ENCODE results near the gene ABTB1.
"Not testable (repeated sequence)": the region's sequence is repeated elsewhere in the genome, so short reads cannot be mapped to it uniquely, and the experiment has no call there.

The ABTB1 gene

DNA sequence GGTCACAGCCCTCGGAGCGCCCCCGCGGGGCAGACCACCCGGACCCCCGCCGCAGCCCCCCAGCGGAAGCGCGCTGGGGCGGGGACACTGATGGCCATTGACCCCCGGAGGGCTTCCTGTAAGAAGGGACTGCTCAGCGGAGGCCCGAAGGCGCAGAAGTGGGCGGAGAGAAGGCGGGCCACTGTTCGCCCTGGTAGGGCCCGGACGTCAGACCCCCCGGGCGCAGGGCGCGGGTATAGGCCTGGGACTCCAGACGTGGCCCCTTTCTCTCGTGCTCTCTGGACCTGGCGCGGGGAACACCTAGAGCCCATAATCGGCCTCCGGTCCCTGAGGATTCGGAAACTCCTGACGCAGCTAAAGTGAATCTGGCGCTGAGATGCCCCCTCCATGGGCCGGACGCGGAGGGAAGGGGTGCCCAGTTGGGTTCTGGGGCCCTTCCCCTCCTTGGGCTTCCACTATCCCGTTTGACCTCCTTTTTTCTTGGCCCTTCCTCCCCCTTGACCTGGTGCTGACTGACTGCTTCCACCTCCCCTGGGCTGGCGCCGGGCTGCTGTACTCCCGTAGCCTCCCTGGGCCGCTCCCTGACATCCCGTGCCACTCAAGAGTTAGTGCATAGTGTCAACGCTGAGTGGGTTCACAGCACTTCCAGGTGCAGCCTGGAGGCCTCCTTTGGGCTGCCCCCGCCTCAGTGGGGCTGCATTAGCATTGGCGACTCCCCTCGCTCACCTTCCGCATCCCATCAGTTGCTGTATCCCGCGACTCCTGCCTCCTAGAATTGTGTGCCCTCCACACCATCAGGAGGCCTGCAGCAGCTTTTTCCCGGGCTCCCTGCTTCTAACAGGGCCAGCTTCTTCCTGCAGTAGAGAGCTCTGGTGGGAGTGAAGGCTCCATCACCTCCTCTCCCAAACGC, 694 bp downstream of the ABTB1 start:
- peak; percentile 36 for DNase-seq

DNA sequence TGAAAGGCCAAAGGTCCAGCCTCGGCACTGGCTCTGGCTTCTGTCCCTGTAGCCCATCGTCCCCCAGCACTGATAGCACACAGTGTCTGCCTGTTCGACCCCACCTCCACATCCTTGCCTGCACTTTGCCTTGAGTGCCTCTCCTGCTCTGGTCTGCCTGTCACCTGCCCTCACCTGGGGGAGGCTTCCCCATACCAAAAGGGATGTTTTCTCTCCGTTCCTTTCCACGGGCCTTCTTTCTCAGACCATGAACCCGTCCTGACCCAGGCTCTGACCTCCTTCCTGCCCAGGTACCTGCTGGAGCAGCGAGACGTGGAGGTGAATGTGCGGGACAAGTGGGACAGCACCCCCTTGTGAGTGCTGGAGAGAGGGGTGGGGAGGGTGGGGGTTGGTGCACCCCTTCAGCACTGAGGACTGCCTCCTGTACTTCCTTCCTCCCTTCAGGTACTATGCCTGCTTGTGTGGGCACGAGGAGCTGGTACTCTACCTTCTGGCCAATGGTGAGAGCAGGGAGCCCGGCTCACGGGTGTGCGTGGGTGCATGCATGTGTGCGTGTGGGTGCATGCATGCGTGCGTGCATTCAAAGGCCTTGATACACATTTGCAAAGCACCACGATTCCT, 1.5 kb downstream of the ABTB1 start:
- DNase-seq: no peak

DNA sequence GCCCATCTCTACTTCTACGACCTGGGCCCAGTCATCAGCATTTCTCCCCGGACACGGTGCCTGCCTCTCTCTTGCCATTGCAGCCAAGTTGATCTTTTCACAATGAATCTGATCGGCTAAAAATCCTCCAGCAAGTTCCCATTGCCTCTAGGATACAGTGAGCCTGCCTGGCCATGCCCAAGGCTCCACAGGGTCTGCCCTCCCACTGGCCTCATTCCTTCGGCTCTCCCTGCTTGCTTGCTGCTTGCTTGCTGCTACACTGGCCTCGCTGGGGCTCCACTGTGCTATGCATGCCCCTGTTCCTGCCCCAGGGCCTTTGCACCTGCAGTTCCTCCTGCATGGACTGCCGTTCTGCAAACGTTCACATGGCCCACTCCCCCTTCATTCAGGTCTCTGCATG, 2.0 kb downstream of the ABTB1 start:
- no peak for DNase-seq

DNA sequence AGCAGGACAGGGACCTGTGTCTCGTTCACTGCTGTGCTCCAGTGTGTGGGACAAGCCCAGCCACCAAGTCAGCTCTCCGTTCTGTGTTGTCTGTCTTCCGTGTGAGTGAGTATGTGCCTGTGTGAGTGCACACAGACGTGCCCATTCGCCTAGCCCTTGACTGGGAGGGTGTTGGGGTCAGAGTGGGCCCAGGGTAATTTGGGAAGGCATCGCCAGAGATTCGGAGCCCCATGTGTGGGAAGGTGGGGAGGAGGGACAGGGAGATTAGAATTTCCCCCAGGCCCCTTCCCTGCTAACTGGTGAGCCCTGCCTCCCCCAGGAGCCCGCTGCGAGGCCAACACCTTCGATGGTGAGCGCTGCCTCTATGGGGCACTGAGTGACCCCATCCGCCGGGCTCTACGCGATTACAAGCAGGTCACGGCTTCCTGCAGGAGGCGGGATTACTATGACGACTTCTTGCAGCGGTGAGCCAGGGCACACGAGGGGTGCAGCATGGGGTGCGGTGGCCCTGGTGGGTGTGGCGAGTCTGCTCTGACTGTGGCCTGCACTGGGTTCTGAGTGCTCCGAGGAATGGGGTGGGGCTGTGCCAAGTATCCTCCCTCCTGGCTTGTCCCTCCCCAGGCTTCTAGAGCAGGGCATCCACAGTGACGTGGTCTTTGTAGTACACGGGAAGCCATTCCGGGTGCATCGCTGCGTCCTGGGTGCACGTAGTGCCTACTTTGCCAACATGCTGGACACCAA, 3.1 kb downstream of the ABTB1 start:
- no peak for DNase-seq

DNA sequence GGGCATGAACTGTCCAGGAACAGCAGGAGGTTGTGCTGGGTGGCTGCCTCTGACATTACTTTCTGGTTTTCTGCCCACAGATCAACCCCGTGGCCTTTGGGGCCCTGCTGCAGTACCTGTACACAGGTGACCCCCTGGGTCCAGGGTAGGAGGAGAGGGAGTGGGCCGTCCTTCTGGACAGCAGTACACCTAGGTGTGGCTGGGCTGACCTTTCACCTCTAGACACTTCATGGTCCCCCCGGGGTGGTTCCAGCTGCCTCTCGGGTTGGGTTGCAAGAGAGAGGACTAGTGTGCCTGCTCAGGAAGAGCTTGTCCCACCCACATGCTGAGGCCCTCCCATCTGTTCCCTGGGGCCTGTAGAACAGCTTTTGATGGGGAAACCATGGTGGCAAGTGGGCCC, 3.7 kb downstream of the ABTB1 start:
- no peak for DNase-seq

DNA sequence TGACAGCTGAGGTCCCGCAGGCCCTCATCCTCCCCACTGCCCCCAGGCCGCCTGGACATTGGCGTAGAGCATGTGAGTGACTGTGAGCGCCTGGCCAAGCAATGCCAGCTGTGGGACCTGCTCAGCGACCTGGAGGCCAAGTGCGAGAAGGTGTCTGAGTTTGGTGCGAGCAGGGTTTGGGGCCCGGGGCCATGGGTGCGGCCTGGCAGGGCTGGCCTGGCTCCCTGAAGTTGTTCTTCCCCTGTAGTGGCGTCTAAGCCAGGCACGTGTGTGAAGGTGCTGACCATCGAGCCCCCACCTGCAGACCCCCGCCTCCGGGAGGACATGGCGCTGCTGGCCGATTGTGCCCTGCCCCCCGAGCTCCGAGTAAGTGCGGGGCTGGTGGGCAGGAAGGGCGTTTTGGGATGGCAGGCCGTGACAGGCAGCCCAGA, 4.2 kb downstream of the ABTB1 start:
- DNase-seq: no peak

DNA sequence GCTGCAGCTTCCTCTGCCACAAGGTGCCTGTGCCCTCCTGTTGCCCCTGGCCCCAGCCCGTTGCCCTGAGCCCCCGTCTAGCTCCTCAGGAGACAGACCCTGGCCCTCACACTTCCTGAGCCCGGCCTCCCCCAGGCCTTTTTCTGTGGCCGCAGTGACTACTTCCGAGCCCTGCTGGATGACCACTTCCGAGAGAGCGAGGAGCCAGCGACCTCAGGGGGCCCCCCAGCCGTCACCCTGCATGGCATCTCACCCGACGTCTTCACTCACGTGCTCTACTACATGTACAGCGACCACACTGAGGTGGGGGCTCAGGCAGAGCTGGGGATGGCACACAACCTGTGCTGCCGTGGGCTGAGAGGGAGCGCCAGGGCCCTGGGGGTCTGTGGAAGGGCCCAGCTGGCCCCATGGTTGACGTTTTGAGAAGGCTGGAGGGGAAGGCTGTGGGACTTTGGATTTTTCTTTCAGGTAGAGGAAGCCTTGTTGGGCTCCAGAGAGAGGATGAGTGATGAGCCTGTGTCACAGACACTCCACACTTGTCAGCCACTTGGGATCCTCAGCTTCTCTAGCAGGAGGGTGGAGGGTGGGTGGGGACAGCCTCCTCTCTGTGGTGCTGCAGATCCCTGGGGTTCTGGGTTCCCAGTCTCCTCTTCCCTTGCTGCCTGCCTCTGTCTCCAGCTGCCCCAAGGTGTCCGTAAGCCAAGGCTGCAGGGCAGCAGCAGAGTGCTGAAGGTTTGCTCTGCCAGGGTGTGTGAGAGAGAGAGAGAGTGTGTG, 5.0 kb downstream of the ABTB1 start:
- DNase-seq: no peak

DNA sequence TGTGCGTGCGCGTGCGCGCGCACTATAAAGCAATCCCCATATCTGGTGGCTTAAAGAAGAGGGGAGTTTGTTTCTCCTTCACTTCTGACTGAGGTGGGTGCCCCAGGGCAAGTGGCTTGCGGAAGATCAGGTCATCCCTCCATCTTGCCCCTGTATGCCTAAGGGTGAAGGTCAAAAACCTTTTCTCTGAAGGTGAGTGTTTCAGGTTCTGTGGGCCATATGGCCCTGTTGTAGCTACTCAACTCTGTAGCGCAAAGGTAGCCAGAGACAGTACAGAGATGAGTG, 5.5 kb downstream of the ABTB1 start:
- DNase-seq: no peak

DNA sequence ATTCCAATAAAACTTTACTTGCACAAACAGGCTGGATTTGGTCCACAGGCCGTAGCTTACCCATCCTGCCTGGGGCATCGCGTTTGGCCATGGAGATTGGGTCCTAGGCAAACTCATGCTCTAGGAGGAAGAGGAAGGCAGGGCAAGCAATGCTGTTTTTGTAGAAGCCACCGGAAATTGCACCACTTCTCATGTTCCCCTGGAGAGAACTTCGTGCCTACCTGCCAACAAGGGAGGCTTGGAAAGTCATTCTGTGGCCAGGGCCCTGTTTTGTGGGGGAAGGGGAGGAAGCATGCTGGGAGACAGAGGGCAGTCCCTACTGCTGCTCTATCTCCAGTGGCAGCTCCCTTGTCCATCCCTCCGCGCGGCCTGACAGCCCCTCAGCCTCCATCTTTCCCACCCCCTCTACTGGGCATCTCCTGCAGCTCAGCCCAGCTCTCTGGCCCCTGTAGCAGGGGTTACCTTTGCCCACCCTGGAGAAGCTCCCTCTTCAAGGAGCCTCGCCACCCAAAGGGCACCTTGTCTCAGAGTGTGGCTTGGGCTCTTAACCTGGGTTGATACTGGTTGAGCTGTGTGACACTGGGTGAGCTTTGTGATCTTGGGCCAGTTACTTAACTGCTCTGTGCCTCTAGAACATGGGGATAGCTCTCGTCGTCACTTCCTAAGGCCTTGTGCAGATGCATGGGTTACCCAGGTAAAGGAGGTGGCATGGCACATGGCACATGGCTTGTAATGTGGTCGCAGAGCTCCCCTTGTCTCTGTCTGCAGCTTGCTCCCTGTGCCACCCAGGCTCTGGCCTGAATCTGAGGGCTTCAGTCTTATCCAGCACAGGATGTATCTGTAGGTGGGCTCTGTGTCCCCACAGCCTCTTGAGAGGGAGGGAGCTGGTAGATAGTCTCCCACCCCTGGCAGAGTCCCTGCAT, 6.1 kb downstream of the ABTB1 start:
- DNase-seq: no peak

DNA sequence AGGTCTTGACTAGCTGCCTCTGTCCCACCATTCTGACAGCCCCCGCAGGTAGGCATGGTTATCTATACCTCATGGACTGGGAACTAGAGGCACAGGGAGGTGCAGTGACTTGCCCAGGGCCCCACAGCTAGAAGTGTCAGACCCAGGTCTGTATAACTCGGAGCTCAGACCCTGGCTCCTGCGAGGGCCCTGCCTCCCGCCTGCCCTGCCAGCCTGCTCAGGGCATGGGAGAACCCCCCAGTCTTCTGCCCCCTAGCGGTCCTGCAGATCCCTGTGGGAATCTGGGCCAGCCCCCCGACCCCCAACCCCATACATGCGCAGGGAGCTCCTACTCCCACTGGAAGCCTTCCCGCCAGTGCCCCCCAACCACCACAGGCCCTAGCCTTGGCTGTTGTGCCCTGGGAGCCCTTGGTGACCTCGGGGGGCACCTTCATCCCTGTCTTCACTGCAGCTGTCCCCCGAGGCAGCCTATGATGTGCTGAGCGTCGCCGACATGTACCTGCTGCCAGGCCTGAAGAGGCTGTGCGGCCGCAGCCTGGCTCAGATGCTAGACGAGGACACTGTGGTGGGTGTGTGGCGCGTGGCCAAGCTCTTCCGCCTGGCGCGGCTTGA, 6.9 kb downstream of the ABTB1 start:
- DNase-seq: no peak

DNA sequence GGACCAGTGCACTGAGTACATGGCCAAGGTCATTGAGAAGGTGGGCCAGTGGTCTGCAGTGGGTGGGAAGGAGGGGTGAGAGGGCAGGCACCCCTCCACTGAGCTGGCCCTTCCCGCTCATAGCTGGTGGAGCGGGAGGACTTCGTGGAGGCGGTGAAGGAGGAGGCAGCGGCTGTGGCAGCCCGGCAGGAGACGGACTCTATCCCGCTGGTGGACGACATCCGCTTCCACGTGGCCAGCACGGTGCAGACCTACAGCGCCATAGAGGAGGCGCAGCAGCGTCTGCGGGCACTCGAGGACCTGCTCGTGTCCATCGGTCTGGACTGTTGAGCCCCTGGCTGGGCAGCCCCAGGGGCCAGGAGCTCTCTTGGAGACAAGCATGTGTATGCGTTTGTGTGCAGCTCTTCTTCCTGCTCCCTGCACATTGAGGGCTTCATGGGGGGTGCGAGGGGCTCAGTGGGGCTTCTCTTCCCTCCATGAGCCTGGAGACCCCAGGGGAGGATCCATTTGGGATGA, 7.5 kb downstream of the ABTB1 start:
- no peak for DNase-seq

DNA sequence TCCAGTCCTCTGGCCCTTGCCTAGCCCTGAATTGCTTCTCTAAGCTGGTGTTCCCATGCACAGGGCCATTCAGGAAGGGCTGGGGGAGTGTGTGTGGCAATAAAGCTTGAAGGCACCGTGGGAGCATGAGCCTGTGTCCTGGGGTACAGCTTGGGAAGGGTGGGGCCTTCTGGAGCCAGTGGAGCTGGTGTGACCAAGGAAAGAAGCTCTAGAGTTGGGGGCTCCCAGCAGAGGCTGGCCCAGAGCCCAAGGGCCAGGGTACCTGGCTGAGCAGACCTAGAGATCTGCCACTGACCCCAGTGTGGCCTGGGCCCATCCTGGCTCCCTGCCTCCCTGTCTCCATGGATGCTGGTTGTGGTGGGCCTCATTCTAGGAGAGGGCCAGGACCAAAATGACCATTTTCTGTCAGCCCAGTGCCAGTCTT, 8.1 kb downstream of the ABTB1 start:
- no peak for DNase-seq

DNA sequence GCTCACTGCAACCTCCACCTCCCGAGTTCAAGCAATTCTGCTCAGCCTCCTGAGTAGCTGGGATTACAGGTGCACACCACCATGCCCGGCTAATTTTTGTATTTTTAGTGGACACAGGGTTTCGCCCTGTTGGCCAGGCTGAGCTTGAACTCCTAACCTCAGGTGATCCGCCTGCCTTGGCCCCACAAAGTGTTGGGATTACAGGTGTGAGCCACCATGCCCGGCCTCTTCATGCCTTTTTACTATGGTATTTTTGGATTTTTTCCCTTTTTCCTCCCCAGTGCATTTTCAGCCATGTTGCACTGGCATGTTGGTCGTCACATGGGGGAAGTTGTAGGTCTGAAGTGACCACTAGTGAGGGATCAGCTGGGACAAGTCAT, 9.4 kb downstream of the ABTB1 start:
- not testable (repeated sequence) for DNase-seq

DNA sequence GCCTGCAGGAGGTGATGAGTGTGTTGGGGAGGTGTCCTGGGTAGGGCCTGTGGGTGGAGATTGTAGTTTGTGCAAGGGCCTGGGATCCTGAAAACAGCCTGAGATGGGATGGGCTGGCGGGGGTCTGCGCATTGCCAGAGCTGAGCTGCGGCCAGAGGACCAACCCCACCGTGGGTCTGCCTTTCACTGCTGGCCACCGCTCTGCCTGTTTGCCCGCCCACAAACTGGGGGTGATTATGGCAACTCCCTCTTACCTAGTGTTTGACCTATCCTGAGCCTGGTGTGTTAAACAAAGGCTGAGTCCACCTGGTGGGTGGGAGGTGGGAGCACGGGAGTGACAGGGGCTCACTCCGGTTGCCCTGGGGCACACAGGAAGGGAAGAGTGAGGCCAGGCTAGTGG, 9.8 kb downstream of the ABTB1 start:
- no peak for DNase-seq

DNA sequence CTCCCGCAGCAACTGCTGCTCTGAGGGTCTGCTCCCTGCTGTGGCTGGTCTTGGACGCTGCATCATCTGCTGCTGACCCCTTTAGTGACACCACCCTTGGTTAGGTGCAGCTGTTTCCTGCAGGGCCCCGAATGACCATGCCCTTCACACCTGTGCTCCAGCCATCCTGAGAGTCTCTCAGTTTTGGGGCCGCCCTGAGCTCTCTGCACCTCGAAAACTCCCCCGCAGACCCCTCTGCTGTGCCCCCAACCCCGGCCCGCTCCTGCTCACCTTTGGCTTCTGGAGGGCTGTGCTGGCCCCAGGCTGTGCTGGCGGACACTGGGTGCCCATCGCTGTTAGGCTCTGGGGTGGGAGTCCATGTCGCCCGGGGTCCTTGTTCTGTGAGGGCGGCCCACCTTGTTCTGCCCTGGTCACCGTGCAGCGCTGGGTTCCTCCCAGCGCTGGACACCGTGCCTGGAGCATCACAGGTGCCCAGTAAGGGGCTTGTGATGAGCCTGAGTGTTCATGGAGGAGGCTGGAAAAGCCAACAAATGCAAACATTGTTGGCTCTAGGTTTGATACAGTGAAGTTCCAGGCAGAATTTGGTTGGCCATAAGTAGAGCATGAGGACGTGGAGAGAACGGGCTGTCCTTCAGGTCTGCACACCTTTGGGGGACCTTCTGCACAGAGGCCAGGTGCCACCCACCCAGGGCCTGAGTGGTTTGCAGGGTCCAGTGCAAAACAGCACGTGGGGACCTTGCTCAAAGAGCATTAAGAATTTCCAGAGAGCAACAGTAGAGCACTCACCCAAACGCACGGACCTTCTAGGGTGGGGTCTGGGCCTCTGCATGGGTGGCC, 12.3 kb downstream of the ABTB1 start:
- DNase-seq: no peak

DNA sequence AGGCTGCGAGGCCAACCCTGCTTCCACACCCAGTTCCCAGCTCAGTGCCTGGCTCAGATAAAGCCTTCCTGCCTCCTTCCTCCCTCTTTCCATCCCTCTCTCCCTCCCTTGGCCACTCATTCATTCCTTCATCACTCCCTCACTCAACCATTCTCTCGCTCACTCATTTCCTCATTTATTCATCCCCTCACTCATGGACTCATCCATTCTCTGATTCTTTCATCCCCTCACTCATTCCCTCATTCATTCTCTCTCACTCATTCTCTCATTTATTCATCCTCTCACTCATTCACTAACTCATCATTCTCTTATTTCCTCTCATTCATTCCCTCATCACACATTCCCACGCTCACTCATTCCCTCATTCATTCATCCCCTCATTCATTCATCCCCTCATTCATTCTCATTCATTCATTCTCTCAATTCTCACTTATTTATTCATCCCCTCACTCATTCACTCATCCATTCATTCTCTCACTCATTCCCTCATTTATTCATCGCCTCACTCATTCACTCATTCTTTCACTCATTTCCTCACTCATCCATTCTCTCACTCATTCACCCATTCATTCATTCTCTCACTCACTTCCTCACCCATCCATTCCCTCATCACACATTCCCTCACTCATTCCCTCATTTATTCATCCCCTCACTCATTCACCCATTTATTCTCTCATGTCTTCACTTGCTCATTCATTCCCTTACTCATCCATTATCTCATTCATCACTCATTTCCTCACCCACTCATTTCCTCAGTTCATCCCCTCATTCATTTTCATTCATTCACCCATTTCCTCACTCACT, 13.2 kb downstream of the ABTB1 start:
- DNase-seq: no peak

DNA sequence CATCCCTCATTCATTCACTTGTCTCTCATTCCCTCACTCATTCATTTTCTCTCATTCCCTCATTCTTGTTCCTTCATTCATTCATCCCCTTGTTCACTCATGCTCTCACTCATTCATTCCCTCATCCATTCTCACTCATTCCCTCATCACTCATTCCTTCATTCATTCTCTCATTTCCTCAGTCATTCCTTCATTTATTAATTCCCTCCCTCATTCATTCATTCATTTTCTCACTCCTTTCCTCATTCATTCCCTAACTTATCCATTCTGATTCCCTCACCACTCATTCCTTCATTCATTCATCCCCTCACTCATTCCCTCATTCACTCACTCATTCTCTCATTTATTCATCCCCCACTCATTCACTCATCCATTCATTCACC, 13.8 kb downstream of the ABTB1 start:
- no peak for DNase-seq

DNA sequence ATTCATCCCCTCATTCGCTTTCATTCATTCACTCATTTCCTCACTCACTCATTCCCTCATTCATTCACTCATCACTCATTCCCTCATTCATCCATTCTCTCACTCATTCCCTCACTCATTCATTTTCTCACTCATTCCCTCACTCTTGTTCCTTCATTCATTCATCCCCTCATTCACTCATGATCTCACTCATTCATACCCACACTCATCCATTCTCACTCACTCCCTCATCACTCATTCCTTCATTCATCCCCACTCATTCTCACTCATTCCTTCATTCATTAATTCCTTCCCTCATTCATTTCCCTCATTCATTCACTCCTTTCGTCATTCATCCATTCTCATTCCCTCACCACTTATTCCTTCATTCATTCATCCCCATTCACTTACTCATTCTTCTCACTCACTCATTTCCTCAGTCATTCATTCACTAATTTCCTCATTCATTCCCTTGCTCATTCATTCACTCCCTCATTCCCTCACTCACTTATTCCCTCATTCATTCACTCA, 14.5 kb downstream of the ABTB1 start:
- no peak for DNase-seq

DNA sequence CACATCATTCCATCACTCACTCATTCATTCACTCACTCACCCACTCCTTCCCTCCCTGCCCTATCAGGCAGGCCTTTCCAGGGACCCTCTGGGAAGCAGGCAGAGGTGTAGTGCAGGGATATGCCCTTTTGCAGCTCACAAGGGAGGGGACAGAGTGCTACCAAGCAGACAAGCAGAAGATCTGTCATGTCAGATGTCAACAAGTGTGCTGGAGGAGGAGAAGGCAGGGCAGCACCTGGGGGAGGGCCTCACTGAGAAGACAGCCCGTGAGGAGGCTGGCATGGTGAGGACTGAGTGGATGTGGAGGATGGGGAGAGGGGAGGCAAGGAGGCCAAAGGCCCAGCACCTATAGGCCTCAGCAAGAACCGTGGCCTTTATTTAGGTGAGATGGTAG, 15.3 kb downstream of the ABTB1 start:
- DNase-seq: no peak
